Breast epithelium (tissue), 4 donors: ENCODE results near the gene ZNF687. TPM values are rescaled to one million over a fixed set of nuclear protein-coding genes. Genes with fewer than 3 reads are reported as not detected.

Source experiments
- DNase-seq, 2 donors: peaks; one replicate each; pipeline ENCODE4 v3.0.0-alpha.2; 2019; ENCODE audit warnings: low spot score in 2 of 2
- H3K27ac ChIP-seq, 2 donors: fragments of 200-600 bp; sonication (generic) in 1 of 2; one replicate each; pipeline ENCODE4 v1.5.1; 2016 to 2019; ENCODE audit warnings: mild to moderate bottlenecking in 1 of 2
- H3K27me3 ChIP-seq, 2 donors: fragments of 200-600 bp; sonication (generic) in 1 of 2; one replicate each; pipeline versions ENCODE4 v1.5.1 to v1.6.0; 2017 to 2019; ENCODE audit warnings: control low read depth in 1 of 2, mild to moderate bottlenecking in 1 of 2
- H3K36me3 ChIP-seq: fragments of 200-600 bp; one replicate; pipeline ENCODE4 v1.5.1; 2019
- H3K4me1 ChIP-seq, 2 donors: fragments of 200-600 bp; sonication (generic); one replicate each; pipeline ENCODE4 v1.5.1; 2016 to 2019; ENCODE audit warnings: control low read depth in 1 of 2
- H3K4me3 ChIP-seq, 3 donors: fragments of 200-600 bp; sonication (generic); 1 replicate in 2 of 3; 2 replicates in 1 of 3; pipeline ENCODE4 v1.5.1; 2016 to 2019; ENCODE audit warnings: mild to moderate bottlenecking in 3 of 3, moderate library complexity in 2 of 3
- H3K9me3 ChIP-seq, 2 donors: fragments of 200-600 bp; sonication (generic) in 1 of 2; one replicate each; pipeline ENCODE4 v1.5.1; 2016 to 2019; ENCODE audit warnings: control low read depth in 1 of 2
- POLR2A ChIP-seq: fragments of 450-650 bp; IDR thresholded peaks from one replicate; pipeline ENCODE4 v1.6.1; 2016; ENCODE audit warnings: antibody characterized with exemption, mild to moderate bottlenecking, moderate library complexity
- POLR2AphosphoS5 ChIP-seq, 3 donors: sonication (generic); formaldehyde crosslinking; IDR thresholded peaks; one replicate each; pipeline ENCODE4 v1.6.1; 2017; ENCODE audit warnings: antibody characterized with exemption in 3 of 3
- intact Hi-C: fragments of 100-400 bp; cut with DNase I; formaldehyde crosslinking; loops from one replicate; pipeline ENCODE4 v1.15.1; 2023; ENCODE audit warnings: low total_unique reads
- total RNA-seq, 3 donors: library from RNA; depleted of rRNA; stranded (reverse); fragments of >200 nt; gene quantifications; one replicate each; pipeline ENCODE4 v1.1.0, GENCODE V29; 2016
- TF ChIP-seq, protein P1 (sequence below), 3 donors: fragments of 450-650 bp; IDR thresholded peaks; one replicate each; pipeline ENCODE4 v1.5.1; 2016 to 2017; ENCODE audit warnings: antibody characterized with exemption in 3 of 3, mild to moderate bottlenecking in 3 of 3, moderate library complexity in 3 of 3

Gene ZNF687, protein sequence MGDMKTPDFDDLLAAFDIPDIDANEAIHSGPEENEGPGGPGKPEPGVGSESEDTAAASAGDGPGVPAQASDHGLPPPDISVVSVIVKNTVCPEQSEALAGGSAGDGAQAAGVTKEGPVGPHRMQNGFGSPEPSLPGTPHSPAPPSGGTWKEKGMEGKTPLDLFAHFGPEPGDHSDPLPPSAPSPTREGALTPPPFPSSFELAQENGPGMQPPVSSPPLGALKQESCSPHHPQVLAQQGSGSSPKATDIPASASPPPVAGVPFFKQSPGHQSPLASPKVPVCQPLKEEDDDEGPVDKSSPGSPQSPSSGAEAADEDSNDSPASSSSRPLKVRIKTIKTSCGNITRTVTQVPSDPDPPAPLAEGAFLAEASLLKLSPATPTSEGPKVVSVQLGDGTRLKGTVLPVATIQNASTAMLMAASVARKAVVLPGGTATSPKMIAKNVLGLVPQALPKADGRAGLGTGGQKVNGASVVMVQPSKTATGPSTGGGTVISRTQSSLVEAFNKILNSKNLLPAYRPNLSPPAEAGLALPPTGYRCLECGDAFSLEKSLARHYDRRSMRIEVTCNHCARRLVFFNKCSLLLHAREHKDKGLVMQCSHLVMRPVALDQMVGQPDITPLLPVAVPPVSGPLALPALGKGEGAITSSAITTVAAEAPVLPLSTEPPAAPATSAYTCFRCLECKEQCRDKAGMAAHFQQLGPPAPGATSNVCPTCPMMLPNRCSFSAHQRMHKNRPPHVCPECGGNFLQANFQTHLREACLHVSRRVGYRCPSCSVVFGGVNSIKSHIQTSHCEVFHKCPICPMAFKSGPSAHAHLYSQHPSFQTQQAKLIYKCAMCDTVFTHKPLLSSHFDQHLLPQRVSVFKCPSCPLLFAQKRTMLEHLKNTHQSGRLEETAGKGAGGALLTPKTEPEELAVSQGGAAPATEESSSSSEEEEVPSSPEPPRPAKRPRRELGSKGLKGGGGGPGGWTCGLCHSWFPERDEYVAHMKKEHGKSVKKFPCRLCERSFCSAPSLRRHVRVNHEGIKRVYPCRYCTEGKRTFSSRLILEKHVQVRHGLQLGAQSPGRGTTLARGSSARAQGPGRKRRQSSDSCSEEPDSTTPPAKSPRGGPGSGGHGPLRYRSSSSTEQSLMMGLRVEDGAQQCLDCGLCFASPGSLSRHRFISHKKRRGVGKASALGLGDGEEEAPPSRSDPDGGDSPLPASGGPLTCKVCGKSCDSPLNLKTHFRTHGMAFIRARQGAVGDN
- 10 to 100 TPM; 20.6 to 31.6 (median 25.9) TPM for total RNA-seq

DNA sequence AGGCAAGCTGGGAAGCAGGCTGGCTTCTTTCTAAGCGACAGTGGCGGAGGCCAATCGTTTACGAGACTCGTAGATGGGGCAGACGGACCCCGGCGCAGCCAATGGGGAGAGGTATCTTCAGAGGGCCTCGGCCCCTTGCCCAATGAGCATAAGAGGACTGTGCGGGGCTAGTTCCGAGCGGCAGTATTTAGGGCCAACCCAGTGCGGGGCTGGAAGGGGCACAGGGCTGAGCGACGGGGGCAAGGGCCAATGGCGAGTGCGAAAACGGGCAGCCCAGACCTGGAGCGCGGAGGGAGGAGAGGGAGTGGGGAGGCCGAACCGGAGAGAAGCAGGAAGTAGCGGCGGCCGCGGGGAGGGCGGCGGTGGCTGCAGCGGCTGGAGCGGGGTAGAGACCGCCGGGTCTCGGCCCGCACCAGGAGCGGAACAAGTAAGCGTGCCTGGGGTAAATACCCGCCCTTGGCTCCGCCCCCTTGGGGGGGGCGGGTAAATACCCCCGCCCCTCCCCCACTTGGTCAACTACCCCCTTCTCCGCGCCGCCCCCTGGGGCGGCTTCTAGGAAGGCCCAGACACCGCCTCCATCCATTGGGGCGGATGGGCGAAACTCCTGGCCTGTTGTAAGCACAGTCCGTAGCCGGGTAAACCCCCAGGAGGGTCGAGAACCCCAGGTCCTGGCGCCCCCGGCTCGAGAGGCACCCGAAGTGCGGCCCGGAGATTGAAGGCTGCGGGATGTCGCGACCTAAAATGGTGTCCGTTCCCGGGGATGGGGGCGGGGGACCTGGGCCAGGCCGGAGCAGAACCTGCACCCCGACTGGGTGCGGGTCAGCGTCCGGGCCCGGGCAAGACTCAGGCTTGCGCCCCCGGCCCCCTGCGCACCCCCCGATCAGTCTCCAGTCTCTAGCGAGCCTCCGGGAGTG, at the start of gene ZNF687:
Gene ZNF687 (plus strand): TSS at position 331 of the 914 bp plus-strand sequence. CDS start 3,993 bp downstream, outside the sequence.
- Histone ChIP-seq H3K9me3 (no peaks in the 10 kb centered on the region), H3K4me3 (peak within 1 kb of the TSS; percentile 76 to 92 (median 79)), H3K36me3 (no peaks in the 10 kb centered on the region), H3K27ac (peak within 1 kb of the TSS; percentile 99 to 100), H3K4me1 (peaks cover 7 to 11% of the 10 kb centered on the region in 2 donors), H3K27me3 (no peaks in the 10 kb centered on the region)
- intact Hi-C loops = loop anchor here (5.0 kb wide), 1 partner anchor 1130 kb away; no protein-coding TSS in a partner anchor
- TF ChIP-seq, protein P1, sequence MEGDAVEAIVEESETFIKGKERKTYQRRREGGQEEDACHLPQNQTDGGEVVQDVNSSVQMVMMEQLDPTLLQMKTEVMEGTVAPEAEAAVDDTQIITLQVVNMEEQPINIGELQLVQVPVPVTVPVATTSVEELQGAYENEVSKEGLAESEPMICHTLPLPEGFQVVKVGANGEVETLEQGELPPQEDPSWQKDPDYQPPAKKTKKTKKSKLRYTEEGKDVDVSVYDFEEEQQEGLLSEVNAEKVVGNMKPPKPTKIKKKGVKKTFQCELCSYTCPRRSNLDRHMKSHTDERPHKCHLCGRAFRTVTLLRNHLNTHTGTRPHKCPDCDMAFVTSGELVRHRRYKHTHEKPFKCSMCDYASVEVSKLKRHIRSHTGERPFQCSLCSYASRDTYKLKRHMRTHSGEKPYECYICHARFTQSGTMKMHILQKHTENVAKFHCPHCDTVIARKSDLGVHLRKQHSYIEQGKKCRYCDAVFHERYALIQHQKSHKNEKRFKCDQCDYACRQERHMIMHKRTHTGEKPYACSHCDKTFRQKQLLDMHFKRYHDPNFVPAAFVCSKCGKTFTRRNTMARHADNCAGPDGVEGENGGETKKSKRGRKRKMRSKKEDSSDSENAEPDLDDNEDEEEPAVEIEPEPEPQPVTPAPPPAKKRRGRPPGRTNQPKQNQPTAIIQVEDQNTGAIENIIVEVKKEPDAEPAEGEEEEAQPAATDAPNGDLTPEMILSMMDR (IDR thresholded peaks at IDR 0.05) = no peak
- TF ChIP-seq POLR2A (peak; percentile 72), POLR2AphosphoS5 (IDR thresholded peaks at IDR 0.05) (peak in 1 of 3 donors; percentile 2)
- DNase-seq = peak; percentile 100

DNA sequence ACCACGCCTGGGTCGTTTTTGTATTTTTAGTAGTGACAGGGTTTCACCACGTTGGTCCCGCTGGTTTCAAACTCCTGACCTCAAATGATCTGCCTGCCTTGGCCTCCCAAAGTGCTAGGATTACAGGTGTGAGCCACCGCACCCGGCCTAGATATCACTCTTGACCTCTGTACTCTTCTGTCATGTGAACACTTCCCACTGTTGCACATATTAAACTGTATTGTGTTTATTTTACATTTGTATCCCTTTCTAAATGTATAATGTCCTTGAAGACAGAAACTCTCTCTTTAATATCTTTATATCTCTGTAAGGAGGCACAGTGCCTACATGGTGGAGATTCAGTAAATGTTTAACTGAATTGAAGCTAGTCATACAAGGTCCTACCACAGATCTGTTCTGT, 46.9 kb upstream of the ZNF687 start:
- H3K9me3 ChIP-seq = no peaks in the 10 kb centered on the region
- H3K36me3 ChIP-seq = peaks cover 8% of the 10 kb centered on the region
- H3K4me3 ChIP-seq = no peak overlapping the region
- H3K4me1 ChIP-seq = no peaks in the 10 kb centered on the region
- no peak for DNase-seq
- intact Hi-C loops = no loop called here
- no peak overlapping the region for H3K27ac ChIP-seq
- TF ChIP-seq, protein P1 (IDR thresholded peaks at IDR 0.05) = no peak
- TF ChIP-seq POLR2A (no peak), POLR2AphosphoS5 (IDR thresholded peaks at IDR 0.05) (no peak)
- H3K27me3 ChIP-seq = no peaks in the 10 kb centered on the region

DNA sequence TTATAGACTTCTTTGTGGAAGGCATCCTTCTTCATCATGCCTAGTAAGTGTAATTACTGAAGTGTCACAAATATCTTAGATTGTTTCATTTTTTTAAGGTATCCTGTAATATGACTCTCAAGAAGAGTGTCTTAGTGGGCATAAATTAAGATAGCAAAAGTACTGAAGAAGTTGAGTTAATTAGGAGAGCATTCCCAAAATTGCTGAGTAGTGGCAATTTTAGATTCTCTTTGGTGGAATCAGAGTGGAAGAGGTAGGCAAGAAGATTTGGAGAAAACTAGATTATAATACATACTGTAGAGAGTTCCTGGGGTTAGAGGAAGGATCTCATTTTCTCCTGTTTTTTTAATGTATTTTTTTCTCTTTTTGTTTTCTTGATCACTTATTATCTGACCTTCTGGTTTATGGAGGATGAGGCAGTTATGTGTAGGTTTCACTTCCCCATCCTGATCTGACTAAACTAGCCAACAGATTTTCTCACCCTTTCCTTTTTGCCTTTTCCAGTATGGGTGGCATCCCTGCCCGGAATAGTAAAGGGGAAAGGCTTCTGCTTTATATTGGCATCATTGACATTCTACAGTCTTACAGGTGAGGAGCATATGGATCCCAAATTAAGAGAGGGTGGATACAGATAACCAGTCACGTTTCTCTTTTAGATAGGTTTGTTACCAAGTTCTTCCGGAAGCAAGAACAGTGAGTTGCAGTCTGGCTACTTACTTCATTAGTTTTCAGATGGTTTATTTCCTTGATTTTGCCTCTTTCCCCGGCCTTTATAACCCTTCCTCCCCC, 44.2 kb upstream of the ZNF687 start:
- no peak overlapping the region for H3K4me3 ChIP-seq
- intact Hi-C loops = no loop called here
- no peak for DNase-seq
- TF ChIP-seq POLR2A (no peak), POLR2AphosphoS5 (IDR thresholded peaks at IDR 0.05) (no peak)
- TF ChIP-seq, protein P1 (IDR thresholded peaks at IDR 0.05) = no peak
- no peaks in the 10 kb centered on the region for H3K9me3 ChIP-seq
- H3K27ac ChIP-seq = no peak overlapping the region
- H3K4me1 ChIP-seq = no peaks in the 10 kb centered on the region
- H3K27me3 ChIP-seq = no peaks in the 10 kb centered on the region
- no peaks in the 10 kb centered on the region for H3K36me3 ChIP-seq

DNA sequence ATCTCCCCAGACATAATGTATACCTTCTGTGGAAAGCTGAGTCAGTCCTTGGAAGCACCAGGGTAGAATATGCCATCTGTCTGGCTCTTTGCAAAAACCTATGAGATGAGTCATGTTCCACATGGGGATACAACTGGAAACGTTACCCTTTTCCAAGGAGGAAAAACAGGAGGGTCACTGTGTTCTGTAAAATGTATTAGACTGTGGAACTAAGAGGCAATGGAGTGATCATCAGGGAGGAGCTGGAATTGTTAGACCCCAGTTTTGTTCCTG, 43.7 kb upstream of the ZNF687 start:
- DNase-seq = no peak
- TF ChIP-seq POLR2A = no peak
- no peak for TF ChIP-seq POLR2AphosphoS5 (IDR thresholded peaks at IDR 0.05)
- TF ChIP-seq, protein P1 (IDR thresholded peaks at IDR 0.05) = no peak
- H3K27me3 ChIP-seq = no peaks in the 10 kb centered on the region
- H3K36me3 ChIP-seq = no peaks in the 10 kb centered on the region
- intact Hi-C loops = no loop called here
- no peaks in the 10 kb centered on the region for H3K4me1 ChIP-seq
- H3K9me3 ChIP-seq = no peaks in the 10 kb centered on the region
- H3K27ac ChIP-seq = no peak overlapping the region
- H3K4me3 ChIP-seq = no peak overlapping the region
